Caco-2 (cell line): ENCODE data around the gene DYRK1B. TPM values are rescaled to one million over a fixed set of nuclear protein-coding genes. Genes with fewer than 3 reads are reported as not detected.

Experiments
- BruUV-seq: library from RNA; stranded (reverse); fragments of 400-500 nt; replicated peaks from 2 replicates; lab custom pipeline; 2021; lab: Mats Ljungman, UMichigan
- CTCF ChIA-PET: fragments of 300-600 bp; sonication (Branson Sonifier 250); formaldehyde crosslinking; loops from one replicate; lab custom pipeline; 2022; ENCODE audit warnings: antibody characterized with exemption; lab: Charles Lee
- POLR2A ChIA-PET: fragments of 300-600 bp; sonication (Branson Sonifier 250); formaldehyde crosslinking; loops from one replicate; lab custom pipeline; 2022; ENCODE audit warnings: antibody characterized with exemption; lab: Charles Lee
- DNase-seq, 2 experiments: peaks; one replicate each; pipeline versions ENCODE4 v3.0.0 to v3.0.0-alpha.2; 2020 to 2022
- H3K27me3 ChIP-seq: replicated peaks from 2 replicates; pipeline ENCODE4 v1.6.0; 2011; ENCODE audit warnings: low read length; ENCODE audit not compliant: control insufficient read depth, insufficient read depth
- H3K36me3 ChIP-seq: 2 replicates; pipeline ENCODE4 v1.5.1; 2011; ENCODE audit warnings: low read length; ENCODE audit not compliant: control insufficient read depth, insufficient read depth
- H3K4me1 ChIP-seq: fragments of 250-450 bp; sonication (Bioruptor Pico); 2 replicates; pipeline ENCODE4 v1.5.1; 2020; ENCODE audit warnings: mild to moderate bottlenecking
- H3K4me3 ChIP-seq: 2 replicates; pipeline ENCODE4 v1.5.1; 2011; ENCODE audit warnings: low read depth, mild to moderate bottlenecking, control low read depth, low read length
- H3K9me3 ChIP-seq: fragments of 250-450 bp; sonication (Bioruptor Pico); 2 replicates; pipeline ENCODE4 v1.5.1; 2020; ENCODE audit warnings: mild to moderate bottlenecking, moderate library complexity
- H3K27ac Mint-ChIP-seq: one replicate; pipeline ENCODE4 v1.8.0; 2022; ENCODE audit warnings: mixed read lengths; ENCODE audit not compliant: unreplicated experiment
- H3K27me3 Mint-ChIP-seq: one replicate; pipeline ENCODE4 v1.8.0; 2022; ENCODE audit warnings: mixed read lengths; ENCODE audit not compliant: insufficient read depth, unreplicated experiment
- H3K36me3 Mint-ChIP-seq: one replicate; pipeline ENCODE4 v1.8.0; 2022; ENCODE audit warnings: mild to moderate bottlenecking, mixed read lengths; ENCODE audit not compliant: insufficient read depth, unreplicated experiment
- H3K4me1 Mint-ChIP-seq: one replicate; pipeline ENCODE4 v1.8.0; 2022; ENCODE audit warnings: low read depth, mixed read lengths; ENCODE audit not compliant: unreplicated experiment
- H3K4me3 Mint-ChIP-seq: one replicate; pipeline ENCODE4 v1.8.0; 2022; ENCODE audit warnings: mild to moderate bottlenecking, moderate library complexity, mixed read lengths; ENCODE audit not compliant: unreplicated experiment
- H3K9me3 Mint-ChIP-seq: one replicate; pipeline ENCODE4 v1.8.0; 2022; ENCODE audit warnings: mixed read lengths; ENCODE audit not compliant: unreplicated experiment
- intact Hi-C: fragments of 100-400 bp; cut with micrococcal nuclease; formaldehyde crosslinking; loops from one replicate; pipeline ENCODE4 v1.10.0; 2022; ENCODE audit not compliant: unreplicated experiment
- total RNA-seq: library from RNA; stranded (reverse); gene quantifications from 2 replicates; pipeline ENCODE4 v1.2.3, GENCODE V29; 2022
- TF ChIP-seq, protein P1 (sequence below), 2 experiments: fragments of 200-600 bp in 1 of 2; IDR thresholded peaks; 1 replicate in 1 of 2; 2 replicates in 1 of 2; pipeline versions ENCODE4 v1.5.1 to v1.8.0; 2011 to 2022; ENCODE audit warnings: antibody characterized with exemption in 1 of 2, control low read depth in 1 of 2, inconsistent platforms in 1 of 2, low read depth in 1 of 2, low read length in 1 of 2, mild to moderate bottlenecking in 1 of 2, moderate library complexity in 1 of 2; ENCODE audit not compliant: insufficient read depth in 1 of 2, severe bottlenecking in 1 of 2, unreplicated experiment in 1 of 2

Gene DYRK1B
- total RNA-seq, 1 experiment from 2014 or later = 5.4 TPM

GRCh38 chr19:39864118-39864517 is 30.2 kb upstream of the DYRK1B start:
- no TSS peak for BruUV-seq
- intact Hi-C loops = no loop called here
- peaks cover 8% of the 10 kb centered on the region for H3K27me3 Mint-ChIP-seq
- DNase-seq = no peak
- H3K27me3 ChIP-seq = no peaks in the 10 kb centered on the region
- no peaks in the 10 kb centered on the region for H3K4me1 ChIP-seq
- no peaks in the 10 kb centered on the region for H3K36me3 Mint-ChIP-seq
- CTCF ChIA-PET = no interaction called here
- POLR2A ChIA-PET = no interaction called here
- H3K27ac Mint-ChIP-seq = no peak overlapping the region
- TF ChIP-seq, protein P1, sequence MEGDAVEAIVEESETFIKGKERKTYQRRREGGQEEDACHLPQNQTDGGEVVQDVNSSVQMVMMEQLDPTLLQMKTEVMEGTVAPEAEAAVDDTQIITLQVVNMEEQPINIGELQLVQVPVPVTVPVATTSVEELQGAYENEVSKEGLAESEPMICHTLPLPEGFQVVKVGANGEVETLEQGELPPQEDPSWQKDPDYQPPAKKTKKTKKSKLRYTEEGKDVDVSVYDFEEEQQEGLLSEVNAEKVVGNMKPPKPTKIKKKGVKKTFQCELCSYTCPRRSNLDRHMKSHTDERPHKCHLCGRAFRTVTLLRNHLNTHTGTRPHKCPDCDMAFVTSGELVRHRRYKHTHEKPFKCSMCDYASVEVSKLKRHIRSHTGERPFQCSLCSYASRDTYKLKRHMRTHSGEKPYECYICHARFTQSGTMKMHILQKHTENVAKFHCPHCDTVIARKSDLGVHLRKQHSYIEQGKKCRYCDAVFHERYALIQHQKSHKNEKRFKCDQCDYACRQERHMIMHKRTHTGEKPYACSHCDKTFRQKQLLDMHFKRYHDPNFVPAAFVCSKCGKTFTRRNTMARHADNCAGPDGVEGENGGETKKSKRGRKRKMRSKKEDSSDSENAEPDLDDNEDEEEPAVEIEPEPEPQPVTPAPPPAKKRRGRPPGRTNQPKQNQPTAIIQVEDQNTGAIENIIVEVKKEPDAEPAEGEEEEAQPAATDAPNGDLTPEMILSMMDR (IDR thresholded peaks at IDR 0.05; ENCODE audit: insufficient read depth in 1 of 2, low read depth in 1 of 2, low read length in 1 of 2, severe bottlenecking in 1 of 2, unreplicated experiment in 1 of 2) = no peak
- H3K4me1 Mint-ChIP-seq = no peaks in the 10 kb centered on the region
- no peak overlapping the region for H3K4me3 Mint-ChIP-seq
- no peaks in the 10 kb centered on the region for H3K36me3 ChIP-seq
- no peaks in the 10 kb centered on the region; the same call in 1 of the 2 replicates for H3K9me3 ChIP-seq
- no peaks in the 10 kb centered on the region for H3K9me3 Mint-ChIP-seq
- no peak overlapping the region for H3K4me3 ChIP-seq

- H3K27ac Mint-ChIP-seq = no peak overlapping the region
- peaks cover 7% of the 10 kb centered on the region for H3K27me3 Mint-ChIP-seq
- H3K36me3 Mint-ChIP-seq = no peaks in the 10 kb centered on the region
- no peaks in the 10 kb centered on the region for H3K4me1 ChIP-seq
- no peaks in the 10 kb centered on the region for H3K4me1 Mint-ChIP-seq
- TF ChIP-seq, protein P1 (IDR thresholded peaks at IDR 0.05; ENCODE audit: insufficient read depth in 1 of 2, low read depth in 1 of 2, low read length in 1 of 2, severe bottlenecking in 1 of 2, unreplicated experiment in 1 of 2) = no peak
- no peak for DNase-seq
- no peak overlapping the region for H3K4me3 Mint-ChIP-seq
- POLR2A ChIA-PET = no interaction called here
- CTCF ChIA-PET = no interaction called here
- H3K9me3 Mint-ChIP-seq = no peaks in the 10 kb centered on the region
- H3K4me3 ChIP-seq = no peak overlapping the region
- H3K9me3 ChIP-seq = no peaks in the 10 kb centered on the region
- no peaks in the 10 kb centered on the region for H3K27me3 ChIP-seq
- no TSS peak for BruUV-seq
- intact Hi-C loops = no loop called here
- H3K36me3 ChIP-seq = no peaks in the 10 kb centered on the region
Observed at GRCh38 chr19:39858541-39858940, 24.6 kb upstream of the DYRK1B start.

- Histone ChIP-seq H3K27me3 (no peaks in the 10 kb centered on the region), H3K4me1 (peaks cover 5% of the 10 kb centered on the region), H3K36me3 (no peaks in the 10 kb centered on the region), H3K9me3 (no peaks in the 10 kb centered on the region), H3K4me3 (no peak overlapping the region)
- BruUV-seq = no TSS peak
- Mint-ChIP-seq H3K27ac (no peak overlapping the region), H3K36me3 (no peaks in the 10 kb centered on the region), H3K4me1 (peaks cover 14% of the 10 kb centered on the region), H3K4me3 (no peak overlapping the region), H3K27me3 (peaks cover 4% of the 10 kb centered on the region), H3K9me3 (peaks cover 10% of the 10 kb centered on the region)
- TF ChIP-seq, protein P1 (IDR thresholded peaks at IDR 0.05; ENCODE audit: insufficient read depth in 1 of 2, low read depth in 1 of 2, low read length in 1 of 2, severe bottlenecking in 1 of 2, unreplicated experiment in 1 of 2) = no peak
- DNase-seq = no peak
- intact Hi-C loops = no loop called here
- POLR2A ChIA-PET = no interaction called here
- CTCF ChIA-PET = no interaction called here
Observed at GRCh38 chr19:39852882-39853281, 18.9 kb upstream of the DYRK1B start.
